Smooth muscle cell (in vitro differentiated cells): ENCODE results near the gene KLC4. TPM values are rescaled to one million over a fixed set of nuclear protein-coding genes. Genes with fewer than 3 reads are reported as not detected.

Experiments used
- DNase-seq: peaks from one replicate; lab custom pipeline; 2025; ENCODE audit not compliant: unreplicated experiment; lab: John Stamatoyannopoulos, UW
- H2AFZ ChIP-seq: fragments of 200-600 bp; sonication (generic); 2 replicates; pipeline ENCODE4 v1.6.0; 2016; ENCODE audit warnings: antibody characterized with exemption, low read depth, mild to moderate bottlenecking
- H3F3A ChIP-seq: fragments of 200-600 bp; sonication (generic); 2 replicates; pipeline ENCODE4 v1.6.0; 2017; ENCODE audit warnings: antibody characterized with exemption, low read depth
- H3K27ac ChIP-seq: fragments of 200-600 bp; sonication (generic); 2 replicates; pipeline ENCODE4 v1.5.1; 2016; ENCODE audit warnings: low read depth, mild to moderate bottlenecking
- H3K27me3 ChIP-seq: fragments of 200-600 bp; sonication (generic); 2 replicates; pipeline ENCODE4 v1.6.1; 2016; ENCODE audit warnings: low read depth, mild to moderate bottlenecking
- H3K36me3 ChIP-seq: fragments of 200-600 bp; sonication (generic); 2 replicates; pipeline ENCODE4 v1.5.1; 2016; ENCODE audit warnings: low read depth
- H3K4me1 ChIP-seq: fragments of 200-600 bp; sonication (generic); 2 replicates; pipeline ENCODE4 v1.5.1; 2016; ENCODE audit warnings: low read depth
- H3K4me2 ChIP-seq: fragments of 200-600 bp; sonication (generic); 2 replicates; pipeline ENCODE4 v1.6.0; 2016; ENCODE audit warnings: mild to moderate bottlenecking
- H3K4me3 ChIP-seq: fragments of 200-600 bp; sonication (generic); 2 replicates; pipeline ENCODE4 v1.5.1; 2016; ENCODE audit warnings: mild to moderate bottlenecking
- H3K79me2 ChIP-seq: fragments of 200-600 bp; sonication (generic); 2 replicates; pipeline ENCODE4 v1.6.0; 2016; ENCODE audit warnings: low read depth, mild to moderate bottlenecking
- H3K9ac ChIP-seq: fragments of 200-600 bp; sonication (generic); 2 replicates; pipeline ENCODE4 v1.6.0; 2016; ENCODE audit warnings: low read depth
- H3K9me3 ChIP-seq: fragments of 200-600 bp; sonication (generic); replicated peaks from 2 replicates; pipeline ENCODE4 v1.5.1; 2016; ENCODE audit warnings: low read depth
- H4K20me1 ChIP-seq: fragments of 200-600 bp; sonication (generic); 2 replicates; pipeline ENCODE4 v1.6.0; 2016; ENCODE audit warnings: low read depth
- CTCF ChIP-seq: fragments of 200-600 bp; sonication (generic); IDR thresholded peaks from 2 replicates; pipeline ENCODE4 v1.5.1; 2017; ENCODE audit warnings: borderline replicate concordance, mild to moderate bottlenecking, antibody characterized with exemption; ENCODE audit not compliant: insufficient read depth, poor library complexity, severe bottlenecking
- WGBS: methylation state at CpG from one replicate; pipeline ENCODE4 v1.1.7; 2016; ENCODE audit warnings: low lambda C conversion rate; 5-methylcytosine and 5-hydroxymethylcytosine counted together
- polyA plus RNA-seq: library from polyadenylated mRNA; unstranded; fragments of >200 nt; fragmentation: Nextera tagmentation; extraction: Ambion mirVana; gene quantifications from 2 replicates; pipeline ENCODE4 v1.2.1, GENCODE V29; 2016
- total RNA-seq: library from RNA; depleted of rRNA; stranded (reverse); fragments of >200 nt; gene quantifications from 2 replicates; pipeline ENCODE4 v1.2.3, GENCODE V29; 2014

The KLC4 gene
- total and polyA plus RNA-seq, 2 experiments from 2014 or later = 20.0 to 25.7 TPM

- Histone ChIP-seq H3K4me2 (no peak overlapping the region), H3K36me3 (no peaks in the 10 kb centered on the region), H2AFZ (no peak overlapping the region), H3K27me3 (no peaks in the 10 kb centered on the region), H3K9me3 (no peaks in the 10 kb centered on the region), H3K4me3 (no peak overlapping the region), H4K20me1 (peaks cover 20% of the 10 kb centered on the region), H3K79me2 (peaks cover 51% of the 10 kb centered on the region), H3K4me1 (peaks cover 13% of the 10 kb centered on the region), H3K27ac (no peak overlapping the region), H3F3A (peaks cover 24% of the 10 kb centered on the region), H3K9ac (no peak overlapping the region)
- TF ChIP-seq CTCF = no peak
- 92% methylated on average over 7 of the region's 7 CpGs for WGBS
- no peak for DNase-seq
Observed at GRCh38 chr6:43016176-43016942, 43.1 kb upstream of the KLC4 start.

- Histone ChIP-seq H3K27me3 (no peaks in the 10 kb centered on the region), H3K36me3 (no peaks in the 10 kb centered on the region), H4K20me1 (peaks cover 20% of the 10 kb centered on the region), H3K27ac (no peak overlapping the region), H3K9ac (no peak overlapping the region), H3F3A (peaks cover 27% of the 10 kb centered on the region), H2AFZ (no peak overlapping the region), H3K4me2 (no peak overlapping the region), H3K4me3 (no peak overlapping the region), H3K79me2 (peaks cover 54% of the 10 kb centered on the region), H3K9me3 (no peaks in the 10 kb centered on the region), H3K4me1 (peaks cover 13% of the 10 kb centered on the region)
- no peak for TF ChIP-seq CTCF
- WGBS = 97% methylated on average over 12 of the region's 12 CpGs
- DNase-seq = no peak
Observed at GRCh38 chr6:43016943-43017334, 42.5 kb upstream of the KLC4 start.

- Histone ChIP-seq H3K79me2 (peaks cover 61% of the 10 kb centered on the region), H3K9ac (no peak overlapping the region), H2AFZ (no peak overlapping the region), H3F3A (peaks cover 27% of the 10 kb centered on the region), H3K9me3 (no peaks in the 10 kb centered on the region), H3K4me1 (peaks cover 16% of the 10 kb centered on the region), H3K36me3 (no peaks in the 10 kb centered on the region), H3K27me3 (no peaks in the 10 kb centered on the region), H3K4me3 (no peak overlapping the region), H3K27ac (no peak overlapping the region), H3K4me2 (no peak overlapping the region), H4K20me1 (peaks cover 35% of the 10 kb centered on the region)
- no peak for TF ChIP-seq CTCF
- no peak for DNase-seq
- WGBS = 96% methylated on average over 2 of the region's 2 CpGs
Observed at GRCh38 chr6:43019152-43019551, 40.3 kb upstream of the KLC4 start.
